GM12872 (cell line): Measurements from ENCODE around the gene DAAM1.
A peak's percentile ranks its signal among the peaks of the same experiment; 100 is the strongest.

ENCODE experiments used
- CTCF ChIP-seq: IDR thresholded peaks from 3 replicates; pipeline ENCODE4 v1.5.1; 2011; ENCODE audit warnings: low read depth, mild to moderate bottlenecking, low read length, moderate library complexity; ENCODE audit not compliant: insufficient read depth

The DAAM1 gene

GRCh38 chr14:59199205-59199604 is 10.7 kb downstream of the DAAM1 start:
- peak; percentile 15; the same call in 1 of the 3 replicates for TF ChIP-seq CTCF

GRCh38 chr14:59199614-59200013 is 11.1 kb downstream of the DAAM1 start:
- no peak for TF ChIP-seq CTCF

GRCh38 chr14:59200195-59200594 is 11.7 kb downstream of the DAAM1 start:
- no peak for TF ChIP-seq CTCF

GRCh38 chr14:59202031-59202430 is 13.6 kb downstream of the DAAM1 start:
- no peak for TF ChIP-seq CTCF

GRCh38 chr14:59204305-59204704 is 15.8 kb downstream of the DAAM1 start:
- no peak for TF ChIP-seq CTCF

GRCh38 chr14:59206892-59207291 is 18.4 kb downstream of the DAAM1 start:
- TF ChIP-seq CTCF: no peak

- no peak for TF ChIP-seq CTCF
These were observed 19.1 kb downstream of the DAAM1 start for GRCh38 chr14:59207506-59207933.
